Osteocyte (in vitro differentiated cells): ENCODE data around the gene CCNQ. TPM values are rescaled to one million over a fixed set of nuclear protein-coding genes. Genes with fewer than 3 reads are reported as not detected.

Source experiments
- DNase-seq: peaks from one replicate; pipeline ENCODE4 v3.0.0; 2021; ENCODE audit warnings: mixed read lengths; ENCODE audit not compliant: unreplicated experiment; ENCODE audit errors: extremely low spot score
- H3K27ac Mint-ChIP-seq: one replicate; pipeline ENCODE4 v1.8.0; 2021; ENCODE audit warnings: mild to moderate bottlenecking, mixed read lengths; ENCODE audit not compliant: unreplicated experiment
- H3K27me3 Mint-ChIP-seq: one replicate; pipeline ENCODE4 v1.8.0; 2021; ENCODE audit warnings: mixed read lengths; ENCODE audit not compliant: unreplicated experiment
- H3K36me3 Mint-ChIP-seq: one replicate; pipeline ENCODE4 v1.8.0; 2021; ENCODE audit warnings: mixed read lengths; ENCODE audit not compliant: unreplicated experiment
- H3K4me1 Mint-ChIP-seq: one replicate; pipeline ENCODE4 v1.8.0; 2021; ENCODE audit warnings: mixed read lengths; ENCODE audit not compliant: unreplicated experiment
- H3K4me3 Mint-ChIP-seq: one replicate; pipeline ENCODE4 v1.8.0; 2021; ENCODE audit warnings: mild to moderate bottlenecking, moderate library complexity, mixed read lengths; ENCODE audit not compliant: unreplicated experiment
- H3K9me3 Mint-ChIP-seq: one replicate; pipeline ENCODE4 v1.8.0; 2021; ENCODE audit warnings: mixed read lengths; ENCODE audit not compliant: unreplicated experiment
- total RNA-seq: library from RNA; stranded (reverse); gene quantifications from 2 replicates; pipeline ENCODE4 v1.2.1, GENCODE V29; 2021
- TF ChIP-seq, protein P1 (sequence below): fragments of 200-600 bp; sonication (generic); IDR thresholded peaks from 2 replicates; pipeline ENCODE4 v1.5.0; 2021; ENCODE audit warnings: antibody characterized with exemption, mild to moderate bottlenecking, moderate library complexity

The CCNQ gene
- total RNA-seq, 1 donor from 2014 or later, result 16.0 TPM

- TF ChIP-seq, protein P1, sequence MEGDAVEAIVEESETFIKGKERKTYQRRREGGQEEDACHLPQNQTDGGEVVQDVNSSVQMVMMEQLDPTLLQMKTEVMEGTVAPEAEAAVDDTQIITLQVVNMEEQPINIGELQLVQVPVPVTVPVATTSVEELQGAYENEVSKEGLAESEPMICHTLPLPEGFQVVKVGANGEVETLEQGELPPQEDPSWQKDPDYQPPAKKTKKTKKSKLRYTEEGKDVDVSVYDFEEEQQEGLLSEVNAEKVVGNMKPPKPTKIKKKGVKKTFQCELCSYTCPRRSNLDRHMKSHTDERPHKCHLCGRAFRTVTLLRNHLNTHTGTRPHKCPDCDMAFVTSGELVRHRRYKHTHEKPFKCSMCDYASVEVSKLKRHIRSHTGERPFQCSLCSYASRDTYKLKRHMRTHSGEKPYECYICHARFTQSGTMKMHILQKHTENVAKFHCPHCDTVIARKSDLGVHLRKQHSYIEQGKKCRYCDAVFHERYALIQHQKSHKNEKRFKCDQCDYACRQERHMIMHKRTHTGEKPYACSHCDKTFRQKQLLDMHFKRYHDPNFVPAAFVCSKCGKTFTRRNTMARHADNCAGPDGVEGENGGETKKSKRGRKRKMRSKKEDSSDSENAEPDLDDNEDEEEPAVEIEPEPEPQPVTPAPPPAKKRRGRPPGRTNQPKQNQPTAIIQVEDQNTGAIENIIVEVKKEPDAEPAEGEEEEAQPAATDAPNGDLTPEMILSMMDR, result no peak
- Mint-ChIP-seq H3K9me3 (peaks cover 8% of the 10 kb centered on the region), H3K4me1 (peaks cover 10% of the 10 kb centered on the region), H3K36me3 (peaks cover 6% of the 10 kb centered on the region), H3K27ac (peak overlapping the region; percentile 14), H3K27me3 (no peaks in the 10 kb centered on the region), H3K4me3 (peak overlapping the region; percentile 74)
- DNase-seq, result peak; percentile 96
Observed at GRCh38 chrX:153599192-153600031, 473 bp upstream of the CCNQ start.

DNA sequence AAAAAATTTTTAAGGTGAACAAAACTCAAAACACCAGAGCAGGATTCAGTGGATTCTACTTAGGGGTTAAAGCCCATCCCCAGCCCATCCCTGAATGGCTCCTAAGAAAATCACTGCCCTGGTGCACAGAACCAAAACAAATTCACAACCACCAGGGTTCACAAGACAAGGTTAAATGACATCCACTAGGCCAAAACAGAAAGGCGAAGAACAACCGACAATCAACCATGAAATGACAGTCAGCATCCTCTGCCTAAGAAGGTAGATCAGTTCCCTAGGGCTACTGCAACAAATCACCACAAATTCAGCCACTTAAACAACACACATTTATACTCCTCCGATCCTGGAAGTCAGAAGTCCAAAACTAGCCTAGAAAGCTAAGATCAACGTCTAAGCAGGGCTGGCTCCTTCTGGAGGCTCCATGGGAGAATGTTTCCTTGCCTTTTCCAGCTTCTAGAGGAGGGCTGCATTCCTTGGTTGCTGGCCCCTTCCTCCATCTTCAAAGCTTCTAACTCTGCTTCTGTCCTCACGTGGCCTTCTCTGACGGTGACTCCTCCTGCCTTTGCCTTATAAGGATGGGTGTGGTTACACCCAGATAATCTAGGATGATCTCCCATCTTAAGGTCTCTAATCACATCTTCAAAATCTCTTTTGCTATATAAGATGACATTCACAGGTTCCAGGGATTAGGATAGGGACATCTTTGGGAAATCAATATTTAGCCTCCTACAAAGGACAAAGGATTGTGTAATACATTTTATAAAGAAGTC is 1.8 kb downstream of the CCNQ start:
- peaks cover 8% of the 10 kb centered on the region for H3K9me3 Mint-ChIP-seq
- DNase-seq, result no peak
- H3K36me3 Mint-ChIP-seq, result peaks cover 9% of the 10 kb centered on the region
- peaks cover 10% of the 10 kb centered on the region for H3K4me1 Mint-ChIP-seq
- no peaks in the 10 kb centered on the region for H3K27me3 Mint-ChIP-seq
- peak overlapping the region; percentile 80 for H3K4me3 Mint-ChIP-seq
- no peak overlapping the region for H3K27ac Mint-ChIP-seq
- TF ChIP-seq, protein P1, result no peak

DNA sequence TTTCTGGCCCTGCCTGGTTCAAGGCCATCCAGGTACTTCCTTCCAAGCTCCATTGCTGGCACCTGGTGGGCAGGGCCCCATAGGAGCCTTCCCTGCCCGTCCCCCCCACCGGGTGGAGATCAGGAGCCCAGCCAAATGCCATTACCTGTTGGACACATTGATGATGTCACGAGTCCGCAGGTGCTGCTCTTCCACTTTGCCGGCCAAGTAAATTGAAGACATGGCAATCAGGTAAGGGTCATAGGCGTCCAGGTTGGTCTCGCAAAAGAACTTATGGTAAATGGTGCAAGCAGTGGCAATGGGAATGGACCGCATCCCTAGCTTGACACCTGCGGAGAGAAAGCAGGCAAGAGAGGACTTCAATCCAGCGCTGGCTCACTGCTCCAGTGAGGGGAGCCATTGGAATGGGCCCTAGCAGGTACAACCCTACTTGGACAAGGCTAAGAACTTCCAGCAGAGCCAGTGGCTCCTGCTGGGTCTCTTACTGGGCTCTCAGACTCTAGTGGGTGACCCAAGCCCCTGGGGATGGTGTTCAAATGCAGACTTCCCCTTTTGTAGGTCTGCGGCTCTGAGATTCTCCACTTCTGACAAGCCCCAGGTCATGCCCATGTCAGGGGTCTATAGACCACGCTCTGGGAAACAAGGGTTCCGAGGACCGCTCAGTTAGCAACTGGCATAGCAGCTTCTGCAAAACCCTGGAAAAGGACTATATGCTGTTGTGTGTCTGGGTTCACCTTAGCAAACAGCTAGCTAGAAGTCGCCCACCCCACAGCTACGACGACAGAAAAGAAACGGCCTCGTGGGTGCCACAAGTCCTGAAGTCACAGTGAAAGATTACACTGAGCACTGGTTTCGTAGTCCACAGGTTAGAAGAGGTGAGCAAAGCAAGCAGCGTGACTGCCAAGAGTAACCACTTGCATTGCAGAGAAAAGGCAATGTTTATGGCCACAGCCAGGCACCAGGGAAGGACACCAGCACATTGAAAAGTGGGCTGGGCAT is 2.8 kb downstream of the CCNQ start:
- peaks cover 10% of the 10 kb centered on the region for H3K4me1 Mint-ChIP-seq
- no peaks in the 10 kb centered on the region for H3K27me3 Mint-ChIP-seq
- peaks cover 8% of the 10 kb centered on the region for H3K9me3 Mint-ChIP-seq
- TF ChIP-seq, protein P1, result no peak
- H3K36me3 Mint-ChIP-seq, result peaks cover 12% of the 10 kb centered on the region
- no peak overlapping the region for H3K4me3 Mint-ChIP-seq
- H3K27ac Mint-ChIP-seq, result no peak overlapping the region
- DNase-seq, result no peak

DNA sequence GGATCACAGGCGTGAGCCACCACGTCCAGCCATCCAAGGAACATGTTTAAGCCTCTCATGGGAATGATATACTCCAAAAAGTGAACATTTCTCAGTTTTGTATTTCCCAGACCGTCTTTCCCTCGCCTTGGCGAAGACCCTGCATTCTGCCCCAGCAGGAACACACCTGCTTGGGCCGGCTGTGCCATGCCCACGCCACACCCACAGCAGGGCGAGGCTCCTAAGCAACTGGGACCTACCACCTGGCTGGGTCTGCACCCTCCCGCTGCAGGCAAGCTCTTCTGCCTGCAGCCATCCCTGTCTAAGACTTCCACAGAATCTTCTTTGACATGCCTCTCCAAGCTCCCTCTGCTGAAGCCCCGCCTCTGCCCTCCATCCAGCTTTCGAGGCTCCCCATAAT is 3.6 kb downstream of the CCNQ start:
- DNase-seq, result no peak
- no peak overlapping the region for H3K4me3 Mint-ChIP-seq
- TF ChIP-seq, protein P1, result no peak
- peaks cover 8% of the 10 kb centered on the region for H3K9me3 Mint-ChIP-seq
- no peak overlapping the region for H3K27ac Mint-ChIP-seq
- H3K27me3 Mint-ChIP-seq, result no peaks in the 10 kb centered on the region
- peaks cover 9% of the 10 kb centered on the region for H3K4me1 Mint-ChIP-seq
- peaks cover 13% of the 10 kb centered on the region for H3K36me3 Mint-ChIP-seq
